ENCODE data around the gene SPDEF. TPM values are rescaled to one million over a fixed set of nuclear protein-coding genes. Genes with fewer than 3 reads are reported as not detected.

SPDEF gene
- total and polyA plus RNA-seq, 2 of the 13 experiments (the other 11 are each of a cell fraction or from before 2014, with no cell fraction given), result not detected

GRCh38 chr6:34570066-34570833, 14.1 kb upstream of the SPDEF start (continued):
- peak; percentile 60; the same call in 1 of the 2 replicates for TF ChIP-seq ZNF770 (CRISPR knock-in tag; IDR thresholded peaks at IDR 0.05)
- no peak for TF ChIP-seq TSC22D2 (CRISPR knock-in tag; IDR thresholded peaks at IDR 0.05; ENCODE audit: borderline replicate concordance)
- TF ChIP-seq KDM4B (CRISPR knock-in tag; IDR thresholded peaks at IDR 0.05), result no peak
- 0 out of 2 replicates have a peak, but pooled peaks have one; percentile 44 for TF ChIP-seq KIAA2018 (CRISPR knock-in tag; IDR thresholded peaks at IDR 0.05; ENCODE audit: borderline replicate concordance)
- peak; percentile 81 for TF ChIP-seq ZMYM3 (CRISPR knock-in tag; IDR thresholded peaks at IDR 0.05)

Measured in HepG2 (cell line).